GM21423 (cell line): Measurements from ENCODE around the gene PTPRE.
A peak's percentile ranks its signal among the peaks of the same experiment; 100 is the strongest.

Experiments used
- ATAC-seq: cut with Tn5 transposase; IDR thresholded peaks from one replicate; pipeline ENCODE4 v1.9.1; 2021; ENCODE audit warnings: mild to moderate bottlenecking, moderate library complexity; ENCODE audit not compliant: unreplicated experiment

The PTPRE gene

GRCh38 chr10:127907411-127908105, 655 bp downstream of the PTPRE start:
- ATAC-seq = peak; percentile 11

GRCh38 chr10:127908106-127908958, 1.4 kb downstream of the PTPRE start:
- no peak for ATAC-seq

- ATAC-seq = no peak
Observed at GRCh38 chr10:127908959-127909267, 2.0 kb downstream of the PTPRE start.

GRCh38 chr10:127909716-127910463, 3.0 kb downstream of the PTPRE start:
- ATAC-seq = no peak

- no peak for ATAC-seq
Observed at GRCh38 chr10:127910464-127910770, 3.5 kb downstream of the PTPRE start.

- no peak for ATAC-seq
Observed at GRCh38 chr10:127911218-127911866, 4.4 kb downstream of the PTPRE start.

- no peak for ATAC-seq
Observed at GRCh38 chr10:127911867-127912257, 5.0 kb downstream of the PTPRE start.

- no peak for ATAC-seq
Observed at GRCh38 chr10:127912607-127913367, 5.9 kb downstream of the PTPRE start.

- ATAC-seq = no peak
Observed at GRCh38 chr10:127913368-127913759, 6.5 kb downstream of the PTPRE start.

- ATAC-seq = no peak
Observed at GRCh38 chr10:127915324-127915723, 8.4 kb downstream of the PTPRE start.

GRCh38 chr10:127916826-127917225, 9.9 kb downstream of the PTPRE start:
- no peak for ATAC-seq

GRCh38 chr10:127918572-127918971, 11.7 kb downstream of the PTPRE start:
- no peak for ATAC-seq

- ATAC-seq = no peak
Observed at GRCh38 chr10:127919418-127920271, 12.7 kb downstream of the PTPRE start.

- ATAC-seq = no peak
Observed at GRCh38 chr10:127920306-127921074, 13.6 kb downstream of the PTPRE start.

- no peak for ATAC-seq
Observed at GRCh38 chr10:127921075-127921752, 14.3 kb downstream of the PTPRE start.

- ATAC-seq = no peak
Observed at GRCh38 chr10:127921753-127922145, 14.8 kb downstream of the PTPRE start.

- no peak for ATAC-seq
Observed at GRCh38 chr10:127922206-127922605, 15.3 kb downstream of the PTPRE start.

- ATAC-seq = no peak
Observed at GRCh38 chr10:127922675-127923366, 15.9 kb downstream of the PTPRE start.
